Esophagus squamous epithelium (tissue), 4 donors: ENCODE data around the gene HVCN1.

Experiments used
- POLR2A ChIP-seq, 4 donors: fragments of 450-650 bp; IDR thresholded peaks; one replicate each; pipeline ENCODE4 v1.6.1; 2017; ENCODE audit warnings: antibody characterized with exemption in 4 of 4, mild to moderate bottlenecking in 4 of 4, moderate library complexity in 3 of 4
- TF ChIP-seq, protein P1 (sequence below), 6 experiments: fragments of 450-650 bp in 4 of 6; fragments of 200-600 bp in 2 of 6; sonication (generic) in 2 of 6; IDR thresholded peaks; one replicate each; pipeline ENCODE4 v1.5.1; 2016 to 2019; ENCODE audit warnings: antibody characterized with exemption in 6 of 6, mild to moderate bottlenecking in 4 of 6, moderate library complexity in 4 of 6

- TF ChIP-seq POLR2A (IDR thresholded peaks at IDR 0.05): no peak
- TF ChIP-seq, protein P1, sequence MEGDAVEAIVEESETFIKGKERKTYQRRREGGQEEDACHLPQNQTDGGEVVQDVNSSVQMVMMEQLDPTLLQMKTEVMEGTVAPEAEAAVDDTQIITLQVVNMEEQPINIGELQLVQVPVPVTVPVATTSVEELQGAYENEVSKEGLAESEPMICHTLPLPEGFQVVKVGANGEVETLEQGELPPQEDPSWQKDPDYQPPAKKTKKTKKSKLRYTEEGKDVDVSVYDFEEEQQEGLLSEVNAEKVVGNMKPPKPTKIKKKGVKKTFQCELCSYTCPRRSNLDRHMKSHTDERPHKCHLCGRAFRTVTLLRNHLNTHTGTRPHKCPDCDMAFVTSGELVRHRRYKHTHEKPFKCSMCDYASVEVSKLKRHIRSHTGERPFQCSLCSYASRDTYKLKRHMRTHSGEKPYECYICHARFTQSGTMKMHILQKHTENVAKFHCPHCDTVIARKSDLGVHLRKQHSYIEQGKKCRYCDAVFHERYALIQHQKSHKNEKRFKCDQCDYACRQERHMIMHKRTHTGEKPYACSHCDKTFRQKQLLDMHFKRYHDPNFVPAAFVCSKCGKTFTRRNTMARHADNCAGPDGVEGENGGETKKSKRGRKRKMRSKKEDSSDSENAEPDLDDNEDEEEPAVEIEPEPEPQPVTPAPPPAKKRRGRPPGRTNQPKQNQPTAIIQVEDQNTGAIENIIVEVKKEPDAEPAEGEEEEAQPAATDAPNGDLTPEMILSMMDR (IDR thresholded peaks at IDR 0.05): no peak
These were observed 50.1 kb downstream of the HVCN1 start for GRCh38 chr12:110638796-110639195.
